ENCODE data around the gene MUC4.
"Not testable (repeated sequence)": the region's sequence is repeated elsewhere in the genome, so short reads cannot be mapped to it uniquely, and the experiment has no call there.

The MUC4 gene

DNA sequence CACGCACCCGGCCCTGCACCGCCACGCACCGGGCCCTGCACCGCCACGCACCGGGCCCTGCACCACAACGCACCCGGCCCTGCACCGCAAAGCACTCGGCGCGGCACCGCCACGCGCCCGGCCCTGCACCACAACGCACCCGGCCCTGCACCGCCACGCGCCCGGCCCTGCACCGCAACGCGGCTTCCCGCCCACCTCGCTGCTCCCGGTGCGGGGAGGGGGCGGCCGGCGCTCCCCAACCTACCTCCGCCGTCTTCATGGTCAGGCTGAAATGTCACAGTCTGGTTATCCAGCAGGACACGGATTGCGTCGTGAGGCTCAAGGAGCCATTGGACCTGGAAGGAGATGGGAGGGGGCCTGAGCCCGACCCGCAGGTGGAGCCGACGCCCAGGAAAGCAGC is 49.1 kb downstream of the MUC4 start:
- no peak for DNase-seq (ENCODE audit: low read depth in 2 of 2)

DNA sequence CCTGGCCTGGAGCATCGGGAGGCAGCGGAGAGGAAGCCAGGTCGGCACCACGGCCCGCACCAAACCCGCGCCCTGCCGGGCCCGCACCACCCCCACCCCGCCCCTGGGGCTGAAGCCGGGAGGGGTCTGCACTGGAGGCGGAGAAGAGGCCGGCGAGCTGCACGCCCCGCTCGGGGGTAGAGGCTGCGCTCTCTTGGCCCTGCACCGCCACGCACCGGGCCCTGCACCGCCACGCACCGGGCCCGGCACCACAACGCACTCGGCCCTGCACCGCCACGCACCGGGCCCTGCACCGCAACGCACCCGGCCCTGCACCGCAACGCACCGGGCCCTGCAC is 49.5 kb downstream of the MUC4 start:
- no peak for DNase-seq (ENCODE audit: low read depth in 2 of 2)

DNA sequence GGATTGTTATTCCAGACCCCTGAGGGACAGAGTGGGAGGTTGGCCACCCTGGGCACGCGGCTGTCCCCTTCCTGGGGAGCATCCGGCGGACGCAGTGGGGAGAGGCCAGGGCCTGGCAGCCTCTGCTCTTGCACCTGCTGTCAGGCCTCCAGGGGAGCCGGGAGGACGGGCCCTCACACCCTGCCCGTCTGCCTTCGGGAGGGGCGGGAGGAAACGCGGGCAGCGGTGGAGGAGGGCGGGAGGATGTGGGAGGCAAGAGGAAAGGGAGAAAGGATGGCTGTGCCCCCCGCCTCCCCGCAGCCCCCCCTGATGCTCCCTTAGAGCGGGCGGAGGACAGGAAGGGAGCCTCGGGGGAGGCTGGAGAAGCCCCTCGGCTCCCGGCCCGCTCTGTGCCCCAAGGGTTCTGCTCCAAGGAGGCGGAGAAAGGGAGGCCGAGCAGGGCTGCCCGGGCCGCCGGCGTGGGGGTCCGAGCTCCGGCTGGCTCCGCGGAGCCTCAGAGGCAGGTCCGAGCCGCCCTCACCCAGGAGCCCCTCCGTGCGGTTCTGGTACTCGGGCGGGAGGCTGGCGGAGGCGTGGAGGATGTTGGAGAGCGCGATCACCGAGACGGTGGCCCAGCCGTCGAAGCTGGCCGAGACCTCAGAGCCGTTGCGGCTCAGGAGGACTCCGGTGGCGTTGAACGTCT is 50.0 kb downstream of the MUC4 start:
- no peak for DNase-seq (ENCODE audit: low read depth in 2 of 2)

GRCh38 chr3:195761123-195761566 is 50.6 kb downstream of the MUC4 start:
- DNase-seq (ENCODE audit: low read depth in 2 of 2), result no peak

GRCh38 chr3:195760345-195761122 is 51.2 kb downstream of the MUC4 start:
- no peak for DNase-seq (ENCODE audit: low read depth in 2 of 2)

GRCh38 chr3:195758721-195759353 is 52.9 kb downstream of the MUC4 start:
- DNase-seq (ENCODE audit: low read depth in 2 of 2), result no peak

GRCh38 chr3:195757827-195758226 is 53.9 kb downstream of the MUC4 start:
- no peak for DNase-seq (ENCODE audit: low read depth in 2 of 2)

DNA sequence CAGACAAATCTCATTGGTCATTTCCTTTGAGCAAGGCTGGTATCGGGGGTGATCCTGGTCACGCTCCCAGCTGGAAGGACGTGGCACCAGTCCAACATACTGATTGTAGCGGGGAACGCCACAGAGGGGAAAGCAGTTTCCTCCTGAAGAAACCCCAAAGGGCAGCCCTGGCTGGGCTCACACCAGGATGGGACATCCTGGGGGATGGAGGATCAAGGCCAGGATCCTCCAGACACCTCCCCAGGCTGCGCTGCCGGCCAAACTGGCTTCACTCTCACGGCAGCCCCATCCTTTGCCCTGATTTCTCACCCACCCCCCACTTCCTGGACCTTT is 54.3 kb downstream of the MUC4 start:
- no peak for DNase-seq (ENCODE audit: low read depth in 2 of 2)

DNA sequence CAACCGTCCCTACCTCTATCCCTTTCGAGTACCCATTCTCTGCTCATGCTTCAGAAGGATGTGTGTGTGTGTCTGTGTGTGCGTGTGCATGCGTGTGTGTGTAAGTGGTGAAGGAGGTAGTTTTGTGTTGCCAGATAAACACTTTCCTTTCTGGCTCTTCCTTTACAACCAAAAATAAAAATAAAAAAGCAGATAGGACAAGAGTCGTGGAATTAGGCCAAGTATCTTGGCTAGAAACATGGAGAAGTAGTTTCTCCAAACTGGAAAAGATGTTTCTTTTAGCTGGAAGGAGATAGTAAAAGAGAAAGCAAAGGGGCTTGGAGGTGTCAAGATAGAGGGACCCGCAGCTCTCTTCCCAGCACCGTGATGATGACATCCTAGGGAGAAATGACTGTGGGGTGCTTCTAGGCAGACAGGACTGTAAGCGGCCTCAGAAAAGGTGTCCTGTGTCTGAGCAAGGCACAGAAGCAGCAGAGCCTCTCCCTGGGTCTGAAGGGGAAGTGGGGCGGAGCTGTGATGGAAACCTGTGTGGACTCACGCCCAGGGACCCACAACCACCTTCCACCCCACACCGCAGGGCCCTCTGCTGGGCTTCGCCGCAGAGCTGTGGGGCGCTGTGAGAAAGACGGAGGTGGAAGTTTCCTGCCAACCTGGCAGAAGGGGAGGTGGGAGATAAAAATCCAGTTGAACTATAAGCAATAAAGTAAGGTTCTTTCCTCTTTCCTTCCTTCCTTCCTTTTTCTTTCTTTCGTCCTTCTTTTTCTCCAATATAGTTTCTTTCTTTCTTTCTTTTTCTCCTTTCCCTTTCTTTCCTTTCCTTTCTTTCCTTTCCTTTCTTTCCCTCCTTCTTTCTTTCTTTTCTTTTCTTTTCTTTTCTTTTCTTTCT is 55.7 kb downstream of the MUC4 start:
- no peak for DNase-seq (ENCODE audit: low read depth in 2 of 2)

- no peak for DNase-seq (ENCODE audit: low read depth in 2 of 2)
Observed at GRCh38 chr3:195755391-195755790, 56.3 kb downstream of the MUC4 start.

DNA sequence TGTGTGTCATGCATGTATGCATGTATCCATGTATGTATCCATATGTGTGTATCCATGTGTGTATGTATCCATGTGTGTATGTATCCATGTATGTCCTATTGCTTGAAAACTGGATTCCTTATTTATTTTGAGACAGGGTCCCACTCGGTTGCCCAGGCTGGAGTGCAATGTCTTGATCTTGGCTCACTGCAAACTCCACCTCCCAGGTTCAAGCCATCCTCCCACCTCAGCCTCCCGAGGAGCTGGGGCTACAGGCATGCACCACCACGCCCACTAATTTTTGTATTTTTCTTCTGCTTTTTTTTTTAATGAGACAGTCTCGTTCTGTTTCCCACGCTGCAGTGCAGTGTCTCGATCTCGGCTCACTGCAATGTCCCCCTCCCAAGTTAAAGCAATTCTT is 56.8 kb downstream of the MUC4 start:
- no peak for DNase-seq (ENCODE audit: low read depth in 2 of 2)

- DNase-seq (ENCODE audit: low read depth in 2 of 2), result no peak
Observed at GRCh38 chr3:195754141-195754540, 57.6 kb downstream of the MUC4 start.

DNA sequence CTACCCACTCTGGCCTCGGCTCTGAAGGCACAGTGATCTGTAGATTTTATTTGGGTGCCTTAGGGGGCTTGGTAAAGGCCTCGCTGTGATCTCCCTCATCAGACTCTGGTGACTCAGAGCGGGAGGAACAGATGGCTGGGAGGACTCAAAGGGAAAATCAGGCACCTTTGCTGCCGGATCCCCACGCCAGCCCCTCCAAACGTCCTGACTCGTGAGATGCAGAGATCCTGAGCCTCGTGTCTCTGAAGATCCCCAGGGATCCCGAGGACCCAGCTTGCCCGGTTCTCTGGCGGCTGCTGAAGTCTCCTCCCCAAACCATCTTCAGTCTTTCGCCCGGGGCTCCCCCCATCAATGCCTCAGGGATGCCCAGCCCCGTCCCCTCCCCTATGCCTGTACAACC is 58.1 kb downstream of the MUC4 start:
- no peak for DNase-seq (ENCODE audit: low read depth in 2 of 2)

- DNase-seq (ENCODE audit: low read depth in 2 of 2), result no peak
Observed at GRCh38 chr3:195752546-195753331, 59.0 kb downstream of the MUC4 start.

DNA sequence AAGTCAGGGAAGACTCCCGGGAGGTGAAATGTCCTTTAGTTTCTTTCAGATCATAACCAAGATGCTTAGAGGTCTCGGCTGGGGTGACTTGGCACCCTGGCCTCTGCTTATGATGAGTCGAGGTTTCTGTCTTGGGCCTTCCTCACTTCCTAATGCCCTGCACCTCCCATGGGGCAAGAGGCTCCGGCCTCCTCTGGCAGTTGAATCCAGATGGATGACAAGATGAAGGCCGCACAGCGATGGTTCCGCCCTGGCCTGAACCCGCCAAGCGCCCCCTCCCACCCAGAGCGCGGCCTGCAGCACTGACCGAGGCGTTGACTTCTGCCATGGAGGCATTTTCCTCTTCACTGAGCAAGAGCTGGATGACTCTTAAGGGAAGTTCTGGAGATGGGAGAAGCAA is 59.7 kb downstream of the MUC4 start:
- no peak for DNase-seq (ENCODE audit: low read depth in 2 of 2)

- DNase-seq (ENCODE audit: low read depth in 2 of 2), result no peak
Observed at GRCh38 chr3:195751560-195751959, 60.2 kb downstream of the MUC4 start.

- DNase-seq (ENCODE audit: low read depth in 2 of 2), result no peak
Observed at GRCh38 chr3:195750797-195751520, 60.8 kb downstream of the MUC4 start.

- not testable (repeated sequence) for DNase-seq (ENCODE audit: low read depth in 2 of 2)
Observed at GRCh38 chr3:195749101-195749500, 62.6 kb downstream of the MUC4 start.

DNA sequence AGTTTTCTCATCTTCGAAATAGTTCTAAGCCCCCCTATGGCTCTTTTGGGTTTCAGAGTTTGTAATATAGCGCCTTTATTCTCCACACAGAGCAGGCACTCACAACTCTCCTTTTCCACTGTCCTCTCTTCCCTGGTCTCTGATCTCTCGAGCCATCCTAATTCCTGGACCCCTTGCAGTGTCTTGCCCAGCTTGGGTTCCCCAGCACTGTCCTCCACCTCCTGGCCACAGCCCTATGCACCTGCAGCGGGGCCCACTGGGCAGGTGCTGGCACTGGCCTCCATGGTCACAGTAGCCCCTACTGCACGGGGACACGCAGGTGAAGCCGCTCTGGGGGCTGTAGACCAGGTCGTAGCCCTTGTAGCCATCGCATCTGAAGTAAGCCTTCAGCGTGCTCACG is 63.1 kb downstream of the MUC4 start:
- no peak for DNase-seq (ENCODE audit: low read depth in 2 of 2)

DNA sequence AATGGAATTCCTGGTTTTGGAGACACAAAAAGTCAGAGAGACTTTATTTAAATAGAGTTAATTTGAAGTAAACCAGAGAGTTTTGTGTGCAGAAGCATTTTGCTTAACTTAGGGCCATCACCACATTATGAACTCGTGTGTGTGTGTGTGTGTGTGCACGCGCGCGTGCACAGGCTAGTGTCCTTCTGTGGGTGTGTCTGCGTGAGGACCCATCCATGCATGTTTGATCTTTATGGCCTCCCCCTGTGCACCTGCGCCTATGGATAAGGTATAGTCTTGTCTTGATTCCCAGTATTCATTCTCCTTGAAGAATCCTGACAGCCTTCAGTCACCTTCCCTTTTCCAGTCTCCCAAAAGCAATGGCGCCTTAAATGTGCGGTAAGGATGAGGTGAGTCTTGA is 65.0 kb downstream of the MUC4 start:
- DNase-seq (ENCODE audit: low read depth in 2 of 2), result no peak

GRCh38 chr3:195746346-195746745 is 65.4 kb downstream of the MUC4 start:
- DNase-seq (ENCODE audit: low read depth in 2 of 2), result no peak
